ENCODE results near the gene LVRN. TPM values are rescaled to one million over a fixed set of nuclear protein-coding genes. Genes with fewer than 3 reads are reported as not detected.

Gene LVRN
- total and polyA plus RNA-seq, 10 donors, result 0.11 to 0.77 (median 0.28) TPM; not detected in 4

- H3K4me1 ChIP-seq, result no peaks in the 10 kb centered on the region
- TF ChIP-seq POLR2A (IDR thresholded peaks at IDR 0.05) (no peak), POLR2AphosphoS5 (IDR thresholded peaks at IDR 0.05) (no peak)
- TF ChIP-seq, protein P1, sequence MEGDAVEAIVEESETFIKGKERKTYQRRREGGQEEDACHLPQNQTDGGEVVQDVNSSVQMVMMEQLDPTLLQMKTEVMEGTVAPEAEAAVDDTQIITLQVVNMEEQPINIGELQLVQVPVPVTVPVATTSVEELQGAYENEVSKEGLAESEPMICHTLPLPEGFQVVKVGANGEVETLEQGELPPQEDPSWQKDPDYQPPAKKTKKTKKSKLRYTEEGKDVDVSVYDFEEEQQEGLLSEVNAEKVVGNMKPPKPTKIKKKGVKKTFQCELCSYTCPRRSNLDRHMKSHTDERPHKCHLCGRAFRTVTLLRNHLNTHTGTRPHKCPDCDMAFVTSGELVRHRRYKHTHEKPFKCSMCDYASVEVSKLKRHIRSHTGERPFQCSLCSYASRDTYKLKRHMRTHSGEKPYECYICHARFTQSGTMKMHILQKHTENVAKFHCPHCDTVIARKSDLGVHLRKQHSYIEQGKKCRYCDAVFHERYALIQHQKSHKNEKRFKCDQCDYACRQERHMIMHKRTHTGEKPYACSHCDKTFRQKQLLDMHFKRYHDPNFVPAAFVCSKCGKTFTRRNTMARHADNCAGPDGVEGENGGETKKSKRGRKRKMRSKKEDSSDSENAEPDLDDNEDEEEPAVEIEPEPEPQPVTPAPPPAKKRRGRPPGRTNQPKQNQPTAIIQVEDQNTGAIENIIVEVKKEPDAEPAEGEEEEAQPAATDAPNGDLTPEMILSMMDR (IDR thresholded peaks at IDR 0.05 in 8 of 11, conservative IDR thresholded peaks at IDR 0.05 in 3 of 11), result no peak
- no peak for DNase-seq
- H3K27me3 ChIP-seq (replicated peaks in 1 of 7), result peaks cover 0 to 30% (median 0%) of the 10 kb centered on the region in 7 donors
- WGBS, 5 donors, result 44 to 85% (median 64%) methylated on average over 4 of the region's 4 CpGs
- H3K36me3 ChIP-seq, result no peaks in the 10 kb centered on the region
- intact Hi-C loops (cut with DNase I; ENCODE audit: low total_unique reads), result no loop called here
- H3K27ac ChIP-seq, result no peak overlapping the region
- H3K9me3 ChIP-seq, result no peaks in the 10 kb centered on the region
- H3K4me3 ChIP-seq, result no peak overlapping the region
These were observed 9.7 kb upstream of the LVRN start for GRCh38 chr5:115952588-115952987.

- Histone ChIP-seq H3K4me1 (no peaks in the 10 kb centered on the region), H3K36me3 (no peaks in the 10 kb centered on the region), H3K4me3 (no peak overlapping the region), H3K27ac (no peak overlapping the region), H3K9me3 (no peaks in the 10 kb centered on the region), H3K27me3 (replicated peaks in 1 of 7) (peaks cover 0 to 45% (median 0%) of the 10 kb centered on the region in 7 donors)
- DNase-seq, result no peak
- TF ChIP-seq POLR2AphosphoS5 (IDR thresholded peaks at IDR 0.05) (no peak), POLR2A (IDR thresholded peaks at IDR 0.05) (no peak)
- TF ChIP-seq, protein P1 (IDR thresholded peaks at IDR 0.05 in 8 of 11, conservative IDR thresholded peaks at IDR 0.05 in 3 of 11), result no peak
- intact Hi-C loops (cut with DNase I; ENCODE audit: low total_unique reads), result no loop called here
These were observed 8.1 kb upstream of the LVRN start for GRCh38 chr5:115954144-115954543.

GRCh38 chr5:115956957-115957356 is 5.3 kb upstream of the LVRN start:
- no peak overlapping the region for H3K27ac ChIP-seq
- peaks cover 0 to 8% (median 7%) of the 10 kb centered on the region in 6 donors for H3K4me1 ChIP-seq
- TF ChIP-seq, protein P1 (IDR thresholded peaks at IDR 0.05 in 8 of 11, conservative IDR thresholded peaks at IDR 0.05 in 3 of 11), result no peak
- TF ChIP-seq POLR2AphosphoS5 (IDR thresholded peaks at IDR 0.05), result no peak
- TF ChIP-seq POLR2A (IDR thresholded peaks at IDR 0.05), result no peak
- WGBS, 5 donors, result 73 to 90% (median 77%) methylated on average over 6 of the region's 6 CpGs
- no peak for DNase-seq
- H3K4me3 ChIP-seq, result no peak overlapping the region
- no peaks in the 10 kb centered on the region for H3K9me3 ChIP-seq
- intact Hi-C loops (cut with DNase I; ENCODE audit: low total_unique reads), result no loop called here
- H3K27me3 ChIP-seq (replicated peaks in 1 of 7), result peaks cover 2 to 73% (median 21%) of the 10 kb centered on the region in 7 donors
- H3K36me3 ChIP-seq, result no peaks in the 10 kb centered on the region

GRCh38 chr5:115961381-115962238 is 665 bp upstream of the LVRN start:
- H3K27me3 ChIP-seq (replicated peaks in 1 of 7), result peaks cover 6 to 84% (median 52%) of the 10 kb centered on the region in 7 donors

More at GRCh38 chr5:115961381-115962238, 665 bp upstream of the LVRN start:
- peak overlapping the region in 3 of 8 donors; percentile 2 to 66 (median 13) for H3K4me3 ChIP-seq
- 9 to 13% (median 11%) methylated on average over 33 to 42 of the region's 42 CpGs for WGBS, 5 donors
- TF ChIP-seq POLR2AphosphoS5 (IDR thresholded peaks at IDR 0.05) (no peak), POLR2A (IDR thresholded peaks at IDR 0.05) (no peak)
- TF ChIP-seq, protein P1 (IDR thresholded peaks at IDR 0.05 in 8 of 11, conservative IDR thresholded peaks at IDR 0.05 in 3 of 11), result no peak
- intact Hi-C loops (cut with DNase I; ENCODE audit: low total_unique reads), result no loop called here
- no peak for DNase-seq
- H3K9me3 ChIP-seq, result no peaks in the 10 kb centered on the region
- H3K4me1 ChIP-seq, result peaks cover 13 to 25% (median 22%) of the 10 kb centered on the region in 6 donors
- no peak overlapping the region for H3K27ac ChIP-seq
- no peaks in the 10 kb centered on the region for H3K36me3 ChIP-seq

Measured in spleen (tissue), 11 donors.